Posterior cingulate gyrus (tissue), 11 donors: ENCODE measurements around the gene LSMEM2.
"Not testable (repeated sequence)": the region's sequence is repeated elsewhere in the genome, so short reads cannot be mapped to it uniquely, and the experiment has no call there.

Source experiments
- DNase-seq, 10 donors: peaks; one replicate each; pipeline versions ENCODE4 v3.0.0 to v3.0.0-alpha.2; 2020 to 2021; ENCODE audit warnings: mixed read lengths in 3 of 10
- intact Hi-C: fragments of 100-400 bp; cut with DNase I; formaldehyde crosslinking; loops from one replicate; pipeline ENCODE4 v1.15.1; 2023

The LSMEM2 gene

GRCh38 chr3:50278880-50279224 is at the start of gene LSMEM2:
TSS of gene LSMEM2 (plus strand) at chr3:50279087. CDS start at chr3:50279114, 27 bp downstream.
- intact Hi-C loops: loop anchor here (10.0 kb wide), 1 partner anchor 46 kb away; the partner anchor contains the start of genes HYAL2 and TUSC2
- DNase-seq: peak in 2 of 10 donors; percentile 39 to 90

- intact Hi-C loops: no loop called here
Observed at GRCh38 chr3:50229490-50229889, 49.4 kb upstream of the LSMEM2 start.

DNA sequence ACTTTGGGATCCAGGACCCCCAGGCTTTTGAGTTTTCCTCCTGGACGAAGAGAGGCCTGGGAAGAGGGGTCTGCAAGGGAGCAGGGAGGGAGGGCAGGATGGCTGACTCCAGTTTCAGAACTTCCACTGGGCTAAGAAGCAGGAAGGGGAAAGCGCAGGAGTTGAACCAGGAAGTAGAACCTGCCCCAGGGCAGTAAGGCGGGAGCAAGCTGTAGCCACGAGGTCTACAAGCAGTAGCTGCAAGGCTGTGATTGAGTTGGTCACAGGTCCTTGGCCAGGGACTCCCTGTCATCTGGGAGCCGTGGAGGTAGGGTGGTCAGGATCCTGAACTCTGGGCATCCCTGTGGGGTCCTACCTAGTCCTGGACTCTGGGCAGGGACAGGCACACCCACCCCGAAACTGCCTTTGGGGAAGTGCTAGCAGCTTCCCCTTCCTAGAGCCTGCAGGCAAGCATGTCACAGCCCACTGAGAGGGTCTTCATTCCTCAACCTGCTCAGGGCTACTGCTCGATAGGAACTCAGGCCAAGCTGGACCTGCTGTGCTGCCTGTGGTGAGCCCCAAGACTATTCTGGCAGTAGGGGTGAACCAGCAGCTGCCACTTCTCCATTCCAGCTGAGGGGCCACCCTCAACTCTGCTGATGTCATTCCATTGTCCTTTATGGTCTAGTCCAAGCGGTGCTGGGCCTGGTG is 48.6 kb upstream of the LSMEM2 start:
- DNase-seq: no peak
- intact Hi-C loops: no loop called here

More at GRCh38 chr3:50229490-50229889, 49.4 kb upstream of the LSMEM2 start:
- DNase-seq: no peak

GRCh38 chr3:50230794-50231125 is 48.1 kb upstream of the LSMEM2 start:
- intact Hi-C loops: no loop called here
- DNase-seq: no peak

GRCh38 chr3:50231581-50231980 is 47.3 kb upstream of the LSMEM2 start:
- DNase-seq: no peak
- intact Hi-C loops: no loop called here

DNA sequence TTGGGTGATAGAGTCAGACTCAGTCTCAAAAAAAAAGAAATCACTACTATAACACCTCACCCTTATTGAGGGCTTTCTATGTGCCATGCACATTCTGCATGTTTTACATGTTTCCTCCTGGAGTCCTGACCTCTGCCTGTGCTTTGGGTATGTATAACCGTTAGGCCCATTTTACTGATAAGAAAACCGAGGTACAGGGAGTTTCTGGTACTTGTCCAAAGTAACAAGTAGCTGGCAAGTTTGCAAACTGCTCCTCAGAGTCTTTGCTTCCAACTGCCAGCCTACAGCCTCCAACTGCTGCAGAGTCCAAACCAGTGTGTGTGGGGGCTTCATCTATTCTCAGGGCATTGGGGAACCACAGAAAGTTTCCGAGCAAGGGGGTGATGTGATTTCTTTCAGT is 46.6 kb upstream of the LSMEM2 start:
- intact Hi-C loops: no loop called here
- no peak for DNase-seq

DNA sequence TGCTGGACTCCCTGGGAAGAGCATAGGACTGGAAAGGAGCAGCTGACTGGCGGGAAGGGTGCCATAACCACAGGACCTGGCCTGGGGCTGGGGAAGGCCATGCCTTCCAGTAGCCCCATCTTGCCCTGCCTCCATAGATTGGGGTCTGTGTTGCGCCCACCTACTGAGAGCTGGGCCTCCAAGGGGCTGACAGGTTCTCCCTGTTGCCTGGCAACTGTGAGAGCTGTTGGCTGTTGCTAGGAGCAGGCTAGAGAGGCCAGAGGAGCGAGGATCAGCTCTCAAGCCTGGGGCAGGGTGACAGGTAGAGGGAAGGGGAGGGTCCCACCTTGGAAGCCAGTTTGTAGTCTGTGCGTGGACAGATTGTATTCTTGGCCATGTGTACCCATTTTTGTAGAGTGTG is 45.7 kb upstream of the LSMEM2 start:
- intact Hi-C loops: no loop called here
- DNase-seq: no peak

GRCh38 chr3:50235716-50236483 is 43.0 kb upstream of the LSMEM2 start, which contains the start of gene GNAI2:
TSS of gene GNAI2 (plus strand) at chr3:50236204. CDS start at chr3:50236336, 132 bp downstream.
- peak; percentile 96 to 100 (median 99) for DNase-seq
- intact Hi-C loops: no loop called here

DNA sequence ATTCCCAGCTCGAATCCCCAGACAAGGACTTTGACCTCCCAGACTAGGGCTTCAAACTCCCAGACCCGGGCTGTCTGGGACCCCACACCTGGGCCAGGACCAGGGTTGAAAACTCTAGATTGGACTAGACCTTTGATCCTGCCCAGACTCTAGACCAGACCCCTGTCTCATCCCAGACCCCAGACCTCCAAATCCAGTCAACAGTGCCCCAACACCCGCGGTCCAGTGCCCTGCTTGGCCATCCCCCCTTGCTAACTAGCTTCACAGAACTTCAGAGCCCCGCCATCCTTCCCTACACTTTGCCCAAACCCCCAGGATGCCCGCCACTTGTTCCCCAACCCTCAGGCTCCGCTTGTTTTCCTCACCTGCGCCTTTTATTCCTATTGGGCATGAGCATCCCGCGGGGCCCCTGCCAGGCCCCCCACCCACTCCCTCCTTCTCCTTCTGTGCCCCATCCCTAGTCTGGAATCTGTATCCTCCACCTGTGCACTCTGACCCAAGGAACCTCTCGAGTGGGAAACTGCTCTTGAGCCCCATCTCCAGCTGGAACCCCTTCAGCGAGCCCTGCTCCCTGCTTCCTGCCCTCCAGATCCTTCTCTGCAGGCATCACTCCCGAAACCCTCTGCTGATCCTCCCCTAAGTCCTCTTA is 42.3 kb upstream of the LSMEM2 start:
- intact Hi-C loops: no loop called here
- no peak for DNase-seq

DNA sequence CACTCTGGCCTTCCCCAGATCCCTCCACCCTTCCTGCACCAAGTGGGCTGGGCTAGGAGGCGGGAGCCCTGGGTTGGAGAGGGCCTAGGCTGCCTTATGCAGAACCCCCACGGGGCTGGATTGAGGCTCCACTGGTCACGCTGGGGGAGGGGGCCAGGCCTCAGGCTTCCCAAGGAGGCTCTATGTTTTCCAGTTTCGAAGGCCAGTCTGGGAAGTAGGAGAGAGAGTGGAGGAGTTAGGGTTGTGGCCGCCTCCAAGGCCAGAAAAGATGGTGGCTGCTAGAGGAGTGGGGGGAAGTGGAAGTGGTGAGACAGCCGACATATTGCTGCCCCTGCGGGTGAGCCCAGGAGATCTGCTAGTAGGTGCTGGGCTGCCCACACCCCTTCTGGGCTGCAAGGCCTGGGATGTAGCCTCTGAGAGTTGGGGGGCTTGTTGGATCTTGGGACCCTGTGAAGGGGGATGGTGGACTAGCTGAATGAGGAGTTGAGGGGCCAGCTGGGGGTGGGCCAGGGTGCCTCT is 41.7 kb upstream of the LSMEM2 start:
- intact Hi-C loops: no loop called here
- peak in 1 of 10 donors; percentile 85 for DNase-seq

DNA sequence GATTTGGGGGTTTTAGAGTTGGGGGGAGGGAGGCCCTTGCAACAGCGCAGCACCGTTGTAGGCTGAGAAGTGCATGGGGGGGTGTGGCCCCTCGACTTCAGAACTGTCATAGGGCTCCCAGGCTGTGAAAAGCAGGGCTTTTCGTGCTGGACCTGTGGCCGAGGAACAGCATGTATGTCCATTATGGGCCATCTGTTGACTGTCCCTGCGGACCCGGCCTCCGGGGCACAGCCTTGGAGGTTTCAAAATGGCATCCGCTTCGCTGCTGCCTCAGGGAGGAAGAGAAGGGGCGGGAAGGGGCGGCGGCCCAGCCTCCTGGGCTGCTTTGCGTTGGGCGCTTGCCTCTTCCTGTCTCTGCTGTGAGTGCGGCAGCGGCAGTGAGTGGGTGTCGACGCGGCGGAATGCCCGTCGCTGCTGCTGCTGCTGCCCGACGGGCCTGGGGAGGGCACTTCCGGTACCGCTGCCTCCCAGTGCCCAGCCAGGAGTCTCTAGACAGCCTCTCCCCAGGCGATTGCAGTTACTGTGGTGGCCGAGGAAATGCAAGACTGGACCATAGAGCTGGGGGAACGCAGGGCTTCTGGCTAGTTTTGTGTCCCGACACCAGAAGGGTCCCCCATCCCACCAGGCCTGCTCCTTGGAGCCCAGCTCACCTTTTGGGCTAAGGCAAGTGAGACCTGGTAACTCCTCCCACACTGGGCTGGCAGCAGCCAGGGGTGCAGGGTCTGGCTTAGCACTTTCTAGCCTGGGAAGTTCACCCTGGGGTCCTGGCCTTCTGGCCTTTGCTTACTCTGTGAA is 40.9 kb upstream of the LSMEM2 start:
- DNase-seq: peak in 9 of 10 donors; percentile 62 to 96 (median 71)
- intact Hi-C loops: no loop called here

- intact Hi-C loops: no loop called here
- DNase-seq: peak; percentile 53 to 96 (median 78)
Observed at GRCh38 chr3:50238549-50239026, 40.3 kb upstream of the LSMEM2 start.

GRCh38 chr3:50239649-50240048 is 39.2 kb upstream of the LSMEM2 start:
- DNase-seq: no peak
- intact Hi-C loops: no loop called here

DNA sequence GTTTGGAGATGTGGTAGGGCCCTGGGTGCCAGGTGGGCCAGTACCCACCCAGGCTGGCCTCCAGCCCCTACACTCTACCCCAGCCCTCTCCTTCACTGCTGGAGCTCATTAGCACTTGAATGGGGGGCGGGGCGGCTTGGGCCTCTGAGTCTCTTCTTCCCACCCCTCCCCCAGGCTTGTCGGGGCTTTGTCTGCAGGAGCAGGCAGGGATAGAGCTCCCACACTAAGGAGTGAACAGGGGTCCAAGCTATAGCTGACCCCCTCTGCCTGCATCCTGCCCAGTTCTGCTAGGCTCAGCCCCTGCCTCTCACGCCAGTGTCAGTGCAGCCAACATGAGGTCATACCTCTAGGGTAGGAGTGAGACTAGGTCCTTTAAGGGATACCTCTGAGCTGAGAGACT is 37.7 kb upstream of the LSMEM2 start:
- intact Hi-C loops: no loop called here
- no peak for DNase-seq

- intact Hi-C loops: no loop called here
Observed at GRCh38 chr3:50241713-50242380, 37.0 kb upstream of the LSMEM2 start.

GRCh38 chr3:50242381-50242770 is 36.5 kb upstream of the LSMEM2 start:
- DNase-seq: no peak
- intact Hi-C loops: no loop called here

More at GRCh38 chr3:50241713-50242380, 37.0 kb upstream of the LSMEM2 start:
- no peak for DNase-seq

DNA sequence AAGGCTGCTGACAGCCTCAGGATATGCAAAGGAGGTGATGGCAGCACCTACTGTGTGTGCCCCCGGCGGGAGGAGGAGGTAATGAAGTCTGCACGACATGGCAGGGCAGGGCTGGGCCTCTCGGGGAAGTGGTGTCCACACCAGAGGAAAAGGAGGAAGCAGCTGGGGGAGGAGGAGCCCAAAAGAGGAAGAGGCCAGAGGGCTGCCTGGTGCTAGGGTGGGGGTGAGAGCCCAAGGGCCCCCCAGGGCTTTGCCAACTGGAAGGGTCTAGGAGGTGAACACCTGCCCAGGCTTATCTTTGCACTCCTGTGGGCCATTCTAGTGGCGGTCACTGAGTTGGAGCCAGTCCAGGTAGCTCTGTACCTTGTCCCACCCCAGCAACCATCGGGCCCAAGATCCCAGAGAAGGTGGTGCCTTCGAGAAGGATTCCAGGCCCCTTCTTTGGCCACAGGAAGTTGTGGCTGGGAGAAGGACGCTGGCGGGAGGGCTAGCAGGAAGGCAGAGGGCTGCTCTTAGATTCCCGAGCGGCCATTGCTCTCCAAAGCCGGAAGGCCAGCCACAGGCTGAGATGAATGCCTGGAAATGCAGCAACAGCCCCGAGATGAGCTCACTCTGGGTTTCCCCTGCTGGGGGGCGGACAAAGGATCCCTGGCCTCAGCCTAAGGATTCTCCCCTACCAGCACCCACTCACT is 35.9 kb upstream of the LSMEM2 start:
- intact Hi-C loops: no loop called here
- DNase-seq: peak in 1 of 10 donors; percentile 42

GRCh38 chr3:50243543-50243895 is 35.4 kb upstream of the LSMEM2 start:
- intact Hi-C loops: no loop called here
- no peak for DNase-seq

- intact Hi-C loops, DNase-seq: not testable (repeated sequence)
Observed at GRCh38 chr3:50244813-50245212, 34.1 kb upstream of the LSMEM2 start.
